Peyer's patch (tissue), 4 donors: ENCODE results near the gene DNAJC7.

ENCODE experiments used
- CTCF ChIP-seq, 6 experiments: fragments of 450-650 bp in 4 of 6; fragments of 200-600 bp in 2 of 6; sonication (generic) in 1 of 6; IDR thresholded peaks; one replicate each; pipeline ENCODE4 v1.5.1; 2017 to 2019; ENCODE audit warnings: antibody characterized with exemption in 6 of 6, mild to moderate bottlenecking in 3 of 6, moderate library complexity in 1 of 6
- POLR2A ChIP-seq, 2 donors: fragments of 450-650 bp; IDR thresholded peaks; one replicate each; pipeline ENCODE4 v1.5.1; 2017; ENCODE audit warnings: antibody characterized with exemption in 2 of 2, mild to moderate bottlenecking in 2 of 2, moderate library complexity in 2 of 2

GRCh38 chr17:41928693-41929251, 88.5 kb downstream of the DNAJC7 start:
- TF ChIP-seq CTCF (IDR thresholded peaks at IDR 0.05) (no peak), POLR2A (IDR thresholded peaks at IDR 0.05) (no peak)
